Ectodermal cell (in vitro differentiated cells): ENCODE data around the gene MAMSTR.
A peak's percentile ranks its signal among the peaks of the same experiment; 100 is the strongest.

ENCODE experiments used
- H3K27ac ChIP-seq: 2 replicates; pipeline ENCODE4 v1.7.0; 2013; ENCODE audit warnings: mild to moderate bottlenecking, low read depth, low read length; ENCODE audit not compliant: insufficient read depth, poor library complexity, severe bottlenecking
- H3K27me3 ChIP-seq: 2 replicates; pipeline ENCODE4 v1.7.0; 2013; ENCODE audit warnings: mild to moderate bottlenecking, low read length; ENCODE audit not compliant: insufficient read depth, control insufficient read depth, poor library complexity, severe bottlenecking
- H3K36me3 ChIP-seq: one replicate; pipeline ENCODE4 v1.7.0; 2013; ENCODE audit warnings: low read length; ENCODE audit not compliant: control insufficient read depth, insufficient read depth
- H3K4me1 ChIP-seq: one replicate; pipeline ENCODE4 v1.7.0; 2013; ENCODE audit warnings: low read length; ENCODE audit not compliant: control insufficient read depth, insufficient read depth
- H3K4me3 ChIP-seq: 2 replicates; pipeline ENCODE4 v1.7.0; 2013; ENCODE audit warnings: low read depth, low read length, control low read depth; ENCODE audit not compliant: insufficient read depth
- H3K9me3 ChIP-seq: 2 replicates; pipeline ENCODE4 v1.7.0; 2013; ENCODE audit warnings: mild to moderate bottlenecking, low read length, moderate library complexity; ENCODE audit not compliant: control insufficient read depth
- WGBS, 2 experiments: methylation state at CpG; one replicate each; pipeline ENCODE4 v1.1.7; 2013; ENCODE audit warnings: missing lambda C conversion rate in 2 of 2; 5-methylcytosine and 5-hydroxymethylcytosine counted together

The MAMSTR gene

DNA sequence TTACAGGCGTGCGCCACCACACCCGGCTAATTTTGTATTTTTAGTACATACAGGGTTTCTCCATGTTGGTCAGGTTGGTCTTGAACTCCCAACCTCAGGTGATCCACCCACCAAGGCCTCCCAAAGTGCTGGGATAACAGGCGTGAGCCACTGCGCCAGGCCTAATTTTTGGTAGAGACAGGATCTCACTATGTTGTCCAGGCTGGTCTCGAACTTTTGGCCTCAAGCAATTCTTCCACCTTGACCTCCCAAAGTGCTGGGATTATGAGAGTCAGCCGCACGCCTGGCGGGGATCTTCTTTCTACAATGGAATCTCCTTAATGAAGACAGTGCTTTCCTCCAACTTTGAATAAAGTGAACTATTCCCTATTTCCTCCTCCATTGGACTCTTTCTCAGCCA, 15.1 kb upstream of the MAMSTR start:
- H3K27me3 ChIP-seq, result peaks cover 8% of the 10 kb centered on the region
- no peak overlapping the region for H3K27ac ChIP-seq
- H3K36me3 ChIP-seq, result no peaks in the 10 kb centered on the region
- 94 to 96% methylated on average over 9 of the region's 9 CpGs for WGBS, 2 experiments
- no peaks in the 10 kb centered on the region for H3K9me3 ChIP-seq
- no peaks in the 10 kb centered on the region for H3K4me1 ChIP-seq
- H3K4me3 ChIP-seq, result peak overlapping the region; percentile 66

DNA sequence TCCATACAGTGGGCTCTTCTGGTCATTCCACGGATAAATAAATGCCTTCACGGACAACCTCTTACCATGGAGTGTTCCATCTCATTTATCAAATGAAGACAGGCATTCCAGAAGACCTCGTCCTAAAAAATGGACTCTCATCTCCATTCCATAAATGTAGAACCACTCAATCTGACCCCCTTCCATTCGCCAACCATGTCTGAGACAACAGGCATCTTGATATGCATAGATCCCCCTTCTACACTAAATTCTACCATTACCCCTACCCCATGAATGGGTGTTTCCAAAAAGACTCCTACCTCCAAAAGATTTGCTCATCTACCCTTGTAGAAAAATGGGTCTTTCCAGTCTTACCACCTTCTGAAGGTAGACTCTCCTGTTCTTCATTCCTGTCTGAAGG, 11.9 kb upstream of the MAMSTR start:
- H3K9me3 ChIP-seq, result no peaks in the 10 kb centered on the region
- H3K36me3 ChIP-seq, result no peaks in the 10 kb centered on the region
- no peaks in the 10 kb centered on the region for H3K27me3 ChIP-seq
- no peak overlapping the region for H3K27ac ChIP-seq
- WGBS, 2 experiments, result 90 to 96% methylated on average over 4 of the region's 4 CpGs
- no peaks in the 10 kb centered on the region for H3K4me1 ChIP-seq
- H3K4me3 ChIP-seq, result no peak overlapping the region

- Histone ChIP-seq H3K9me3 (no peaks in the 10 kb centered on the region), H3K27ac (no peak overlapping the region), H3K27me3 (no peaks in the 10 kb centered on the region), H3K4me3 (no peak overlapping the region), H3K4me1 (no peaks in the 10 kb centered on the region), H3K36me3 (no peaks in the 10 kb centered on the region)
- WGBS, 2 experiments, result 95% methylated on average over 77 of the region's 77 CpGs
These were observed 9.6 kb upstream of the MAMSTR start for GRCh38 chr19:48728911-48729664.

DNA sequence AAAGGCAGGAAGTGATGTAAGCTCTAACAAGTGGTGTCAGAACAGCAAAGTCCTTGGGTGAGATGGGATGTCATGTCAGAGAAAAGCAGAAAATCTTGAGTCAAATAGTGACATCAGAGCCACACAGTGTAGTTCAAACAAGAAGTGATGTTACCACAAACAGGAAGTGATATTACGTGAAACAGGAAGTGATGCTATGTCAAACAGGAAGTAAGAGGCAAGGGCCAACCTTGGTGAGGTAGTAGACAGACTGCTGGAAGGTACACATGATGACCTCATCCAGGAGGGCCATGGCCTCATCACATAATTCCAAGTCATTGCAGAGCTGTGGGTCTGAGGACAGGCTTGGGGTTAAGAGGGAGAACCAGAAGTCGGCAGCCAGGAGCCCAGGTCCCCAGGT, 7.0 kb upstream of the MAMSTR start:
- no peak overlapping the region for H3K4me3 ChIP-seq
- WGBS, 2 experiments, result 91 to 94% methylated on average over 2 of the region's 2 CpGs
- no peaks in the 10 kb centered on the region for H3K36me3 ChIP-seq

DNA sequence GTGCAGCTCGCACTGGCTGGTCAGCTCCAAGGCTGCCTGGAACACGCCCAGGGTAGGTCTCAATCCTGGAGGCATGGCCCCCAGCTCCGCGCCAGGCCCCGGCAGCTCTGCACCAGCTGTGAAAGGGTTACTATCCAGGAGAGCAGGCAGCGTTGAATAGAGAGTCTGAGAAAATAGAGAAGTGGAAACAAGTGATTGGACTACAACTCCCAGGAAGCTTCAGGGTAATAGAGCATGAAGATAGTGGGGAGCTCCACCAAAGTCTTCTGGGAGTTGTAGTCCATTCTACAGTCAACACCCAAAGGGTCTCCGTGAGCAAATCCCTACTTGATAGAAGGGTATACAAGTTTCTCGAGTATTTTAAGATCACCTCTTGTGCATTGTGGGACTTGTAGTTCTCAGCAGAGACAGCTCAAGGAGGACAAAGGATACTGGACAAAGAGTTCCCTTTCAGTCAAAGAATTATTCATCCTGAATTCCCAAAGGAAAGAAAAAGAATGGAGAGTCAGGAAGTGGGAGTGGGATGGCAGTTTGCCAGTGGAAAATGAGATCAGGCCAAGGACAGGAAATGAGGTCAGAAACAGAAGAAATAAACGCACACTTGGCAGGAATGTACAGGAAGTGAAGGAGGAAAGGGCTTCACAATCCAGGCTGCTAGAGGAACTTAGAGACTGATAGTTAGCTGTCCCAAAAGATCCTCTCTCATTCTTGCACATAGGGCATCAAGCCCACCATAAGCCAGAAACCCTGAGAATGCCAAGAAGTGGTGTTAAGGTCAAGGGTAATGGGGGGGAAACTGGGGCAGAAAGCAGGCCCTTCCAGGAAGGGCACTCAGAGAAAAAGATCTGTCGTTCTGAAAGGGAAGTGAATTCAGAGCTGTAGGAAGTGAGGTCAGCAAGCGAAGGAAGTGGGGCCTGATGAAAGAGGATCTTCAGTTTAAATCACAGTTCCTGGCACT, 5.5 kb upstream of the MAMSTR start:
- no peak overlapping the region for H3K27ac ChIP-seq
- 65 to 66% methylated on average over 11 of the region's 11 CpGs for WGBS, 2 experiments
- H3K4me3 ChIP-seq, result no peak overlapping the region
- no peaks in the 10 kb centered on the region for H3K9me3 ChIP-seq
- H3K4me1 ChIP-seq, result no peaks in the 10 kb centered on the region
- H3K27me3 ChIP-seq, result no peaks in the 10 kb centered on the region
- H3K36me3 ChIP-seq, result no peaks in the 10 kb centered on the region

More for the DNA sequence above, 7.0 kb upstream of the MAMSTR start:
- no peaks in the 10 kb centered on the region for H3K27me3 ChIP-seq
- no peaks in the 10 kb centered on the region for H3K9me3 ChIP-seq
- H3K4me1 ChIP-seq, result no peaks in the 10 kb centered on the region
- H3K27ac ChIP-seq, result no peak overlapping the region

DNA sequence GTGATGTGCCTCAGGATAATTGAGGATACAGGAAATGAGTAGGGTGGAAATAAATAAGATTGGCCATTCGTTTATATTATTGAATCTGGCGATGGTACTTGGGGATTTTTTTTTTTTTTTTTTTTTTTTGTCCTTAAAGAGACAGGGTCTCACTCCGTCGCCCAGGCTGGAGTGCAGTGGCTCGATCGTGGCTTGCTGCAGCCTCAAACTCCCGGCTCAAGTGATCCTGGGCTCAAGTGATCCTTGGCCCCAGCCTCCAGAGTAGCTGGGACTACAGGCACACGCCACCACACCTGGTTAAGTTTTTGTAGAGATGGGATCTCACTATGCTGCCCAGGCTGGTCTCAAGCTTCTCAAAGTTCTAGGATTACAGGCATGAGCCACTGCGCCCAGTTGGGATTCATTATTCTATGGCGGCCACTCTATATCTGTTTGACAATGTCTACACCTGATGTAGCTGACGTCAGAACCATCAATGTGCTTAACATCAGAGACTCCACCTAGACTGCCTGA, 2.7 kb upstream of the MAMSTR start:
- Histone ChIP-seq H3K27me3 (no peaks in the 10 kb centered on the region), H3K4me3 (no peak overlapping the region), H3K9me3 (no peaks in the 10 kb centered on the region), H3K27ac (no peak overlapping the region), H3K4me1 (peaks cover 10% of the 10 kb centered on the region), H3K36me3 (no peaks in the 10 kb centered on the region)
- 94 to 95% methylated on average over 11 of the region's 11 CpGs for WGBS, 2 experiments

GRCh38 chr19:48720613-48721296, 1.2 kb upstream of the MAMSTR start:
- Histone ChIP-seq H3K27me3 (no peaks in the 10 kb centered on the region), H3K4me1 (peaks cover 21% of the 10 kb centered on the region), H3K9me3 (no peaks in the 10 kb centered on the region), H3K27ac (peak overlapping the region; percentile 57), H3K36me3 (no peaks in the 10 kb centered on the region), H3K4me3 (peak overlapping the region; percentile 62)
- WGBS, 2 experiments, result 1% methylated on average over 42 of the region's 42 CpGs

DNA sequence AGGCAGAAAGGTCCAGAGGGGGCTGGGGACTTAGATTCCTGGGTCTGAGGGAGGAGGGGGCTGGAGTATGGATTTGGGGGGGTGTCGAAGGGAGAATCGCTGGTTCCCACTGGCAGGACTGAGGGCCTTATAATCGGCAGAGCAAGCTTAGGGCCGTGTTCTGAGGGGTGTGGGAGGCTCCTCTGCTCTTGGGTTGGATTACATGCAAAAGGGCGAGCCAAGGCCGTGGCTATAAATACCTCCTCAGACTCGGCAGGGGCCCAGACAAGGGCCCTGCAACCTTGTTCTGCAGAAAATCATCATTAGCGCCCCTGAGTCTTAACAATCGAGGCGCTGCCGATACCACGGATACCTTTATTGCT, 707 bp upstream of the MAMSTR start:
- WGBS, 2 experiments, result 36 to 39% methylated on average over 12 of the region's 12 CpGs

DNA sequence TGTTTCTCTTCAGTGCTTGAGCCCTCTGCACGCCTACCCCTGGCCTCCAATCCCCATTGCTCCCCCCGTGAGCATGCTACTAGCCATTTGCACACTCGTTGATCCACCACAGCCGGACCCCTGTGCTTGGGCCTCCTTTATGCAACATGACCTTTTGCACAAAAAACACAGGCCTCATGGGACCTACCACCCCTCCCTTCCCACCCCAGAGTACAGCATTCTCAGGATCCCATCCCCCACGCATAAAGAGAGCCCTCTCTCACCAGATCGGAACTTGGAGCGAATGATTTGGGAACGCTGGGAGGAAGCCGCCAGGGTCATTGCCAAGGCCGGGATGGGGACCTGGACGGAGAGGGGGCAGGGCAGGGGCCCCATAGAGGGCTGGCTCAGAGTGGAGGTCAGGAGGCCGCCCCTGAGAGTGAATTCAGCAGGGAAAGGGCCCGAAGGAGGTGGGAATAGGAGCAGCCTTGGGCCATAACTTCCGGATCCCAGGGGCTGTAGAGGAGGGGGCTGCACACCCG, 754 bp downstream of the MAMSTR start:
- Histone ChIP-seq H3K9me3 (no peaks in the 10 kb centered on the region), H3K4me1 (peaks cover 27% of the 10 kb centered on the region), H3K4me3 (no peak overlapping the region), H3K27ac (no peak overlapping the region), H3K36me3 (no peaks in the 10 kb centered on the region), H3K27me3 (no peaks in the 10 kb centered on the region)
- 66 to 70% methylated on average over 15 of the region's 15 CpGs for WGBS, 2 experiments

More for the DNA sequence above, 707 bp upstream of the MAMSTR start:
- H3K9me3 ChIP-seq, result no peaks in the 10 kb centered on the region
- peak overlapping the region; percentile 62 for H3K4me3 ChIP-seq
- no peaks in the 10 kb centered on the region for H3K27me3 ChIP-seq
- peaks cover 21% of the 10 kb centered on the region for H3K4me1 ChIP-seq
- no peaks in the 10 kb centered on the region for H3K36me3 ChIP-seq
- H3K27ac ChIP-seq, result no peak overlapping the region
